Testis (tissue), 2 donors: ENCODE data around the gene HDGFL3.

Experiments used
- POLR2A ChIP-seq: fragments of 450-650 bp; IDR thresholded peaks from one replicate; pipeline ENCODE4 v1.6.1; 2017; ENCODE audit warnings: antibody characterized with exemption, mild to moderate bottlenecking, moderate library complexity
- TF ChIP-seq, protein P1 (sequence below), 3 experiments: fragments of 450-650 bp in 2 of 3; fragments of 200-600 bp in 1 of 3; sonication (generic) in 1 of 3; IDR thresholded peaks; one replicate each; pipeline ENCODE4 v1.5.1; 2016 to 2019; ENCODE audit warnings: antibody characterized with exemption in 3 of 3, mild to moderate bottlenecking in 2 of 3, moderate library complexity in 1 of 3

DNA sequence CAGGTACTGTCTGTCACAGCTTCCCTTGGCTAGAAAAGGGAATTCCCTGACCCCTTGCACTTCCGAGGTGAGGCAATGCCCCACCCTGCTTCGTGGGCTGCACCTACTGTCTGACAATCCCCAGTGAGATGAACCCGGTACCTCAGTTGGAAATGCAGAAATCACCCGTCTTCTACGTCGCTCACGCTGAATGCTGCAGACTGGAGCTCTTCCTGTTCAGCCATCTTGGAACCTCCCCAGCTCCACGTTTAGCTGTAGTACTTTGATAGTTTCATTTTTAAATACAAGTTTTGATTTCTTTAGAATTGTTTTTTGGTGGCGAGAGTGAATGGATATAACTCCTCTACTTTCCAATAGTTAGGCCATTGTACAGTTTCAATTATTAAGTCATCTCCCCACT lies 17.8 kb upstream of the HDGFL3 start:
- TF ChIP-seq, protein P1, sequence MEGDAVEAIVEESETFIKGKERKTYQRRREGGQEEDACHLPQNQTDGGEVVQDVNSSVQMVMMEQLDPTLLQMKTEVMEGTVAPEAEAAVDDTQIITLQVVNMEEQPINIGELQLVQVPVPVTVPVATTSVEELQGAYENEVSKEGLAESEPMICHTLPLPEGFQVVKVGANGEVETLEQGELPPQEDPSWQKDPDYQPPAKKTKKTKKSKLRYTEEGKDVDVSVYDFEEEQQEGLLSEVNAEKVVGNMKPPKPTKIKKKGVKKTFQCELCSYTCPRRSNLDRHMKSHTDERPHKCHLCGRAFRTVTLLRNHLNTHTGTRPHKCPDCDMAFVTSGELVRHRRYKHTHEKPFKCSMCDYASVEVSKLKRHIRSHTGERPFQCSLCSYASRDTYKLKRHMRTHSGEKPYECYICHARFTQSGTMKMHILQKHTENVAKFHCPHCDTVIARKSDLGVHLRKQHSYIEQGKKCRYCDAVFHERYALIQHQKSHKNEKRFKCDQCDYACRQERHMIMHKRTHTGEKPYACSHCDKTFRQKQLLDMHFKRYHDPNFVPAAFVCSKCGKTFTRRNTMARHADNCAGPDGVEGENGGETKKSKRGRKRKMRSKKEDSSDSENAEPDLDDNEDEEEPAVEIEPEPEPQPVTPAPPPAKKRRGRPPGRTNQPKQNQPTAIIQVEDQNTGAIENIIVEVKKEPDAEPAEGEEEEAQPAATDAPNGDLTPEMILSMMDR (IDR thresholded peaks at IDR 0.05) = no peak
- no peak for TF ChIP-seq POLR2A
